ENCODE results near the gene THEM4. TPM values are rescaled to one million over a fixed set of nuclear protein-coding genes. Genes with fewer than 3 reads are reported as not detected.

THEM4 gene
- polyA plus RNA-seq (2013, experiment 1 of 2; ENCODE audit: insufficient read length) = 9.8 TPM
- polyA plus RNA-seq (2013, experiment 2 of 2; ENCODE audit: insufficient read length) = 10.3 TPM

GRCh38 chr1:151909167-151910149, at the start of gene THEM4:
Gene THEM4 (minus strand): TSS chr1:151909511. CDS start chr1:151909458, 53 bp downstream.
- DNase-seq = peak; percentile 97

- no peak for DNase-seq
Measured at GRCh38 chr1:151958959-151959358, 49.6 kb upstream of the THEM4 start.

- DNase-seq = no peak
Measured at GRCh38 chr1:151956957-151957497, 47.7 kb upstream of the THEM4 start.

GRCh38 chr1:151953409-151954094, 44.2 kb upstream of the THEM4 start:
- DNase-seq = no peak

- no peak for DNase-seq
Measured at GRCh38 chr1:151952811-151953210, 43.5 kb upstream of the THEM4 start.

- no peak for DNase-seq
Measured at GRCh38 chr1:151949371-151950193, 40.3 kb upstream of the THEM4 start.

GRCh38 chr1:151948506-151948905, 39.2 kb upstream of the THEM4 start:
- no peak for DNase-seq

- no peak for DNase-seq
Measured at GRCh38 chr1:151947140-151947539, 37.8 kb upstream of the THEM4 start.

- peak; percentile 95 for DNase-seq
Measured at GRCh38 chr1:151945725-151946722, 36.7 kb upstream of the THEM4 start.

GRCh38 chr1:151944857-151945575, 35.7 kb upstream of the THEM4 start:
- DNase-seq = no peak

GRCh38 chr1:151944126-151944856, 35.0 kb upstream of the THEM4 start:
- DNase-seq = no peak

GRCh38 chr1:151943591-151943990, 34.3 kb upstream of the THEM4 start:
- no peak for DNase-seq

- no peak for DNase-seq
Measured at GRCh38 chr1:151942882-151943281, 33.6 kb upstream of the THEM4 start.

GRCh38 chr1:151940541-151940940, 31.2 kb upstream of the THEM4 start:
- DNase-seq = no peak

GRCh38 chr1:151939779-151940178, 30.5 kb upstream of the THEM4 start:
- DNase-seq = no peak

- DNase-seq = no peak
Measured at GRCh38 chr1:151939141-151939540, 29.8 kb upstream of the THEM4 start.

- DNase-seq = no peak
Measured at GRCh38 chr1:151936653-151937052, 27.3 kb upstream of the THEM4 start.

GRCh38 chr1:151935894-151936602, 26.7 kb upstream of the THEM4 start:
- DNase-seq = no peak

- peak; percentile 50 for DNase-seq
Measured at GRCh38 chr1:151935154-151935553, 25.8 kb upstream of the THEM4 start.

Measured in fibroblast of skin of scalp (primary cell).